ENCODE results near the gene ROR1.

ROR1 gene

DNA sequence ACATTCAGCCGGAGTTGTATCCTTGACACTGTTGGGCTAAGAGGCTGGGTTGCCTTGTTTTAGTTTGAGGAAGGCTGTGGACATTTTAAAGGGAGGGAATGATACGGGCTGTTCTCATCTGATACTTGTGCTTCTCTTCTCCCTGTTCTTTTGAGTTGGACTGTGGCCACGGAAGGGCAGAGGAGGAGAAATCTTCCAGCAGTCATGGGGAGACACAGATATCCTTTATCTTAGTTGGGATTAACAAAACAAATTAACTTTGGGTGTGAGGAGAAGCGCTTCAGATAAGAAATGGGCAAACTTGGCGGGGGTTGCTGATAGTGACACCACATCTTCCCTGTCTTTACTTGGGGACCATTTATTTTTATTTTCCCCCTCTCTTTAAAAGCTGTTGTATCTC, 138.8 kb downstream of the ROR1 start:
- DNase-seq: no peak
- in situ Hi-C loops (cut with HindIII; ENCODE audit: low pct_ligation_motif_present, low pct_unique_long_range_greater_than_20kb, low sequenced_read_pairs): no loop called here

DNA sequence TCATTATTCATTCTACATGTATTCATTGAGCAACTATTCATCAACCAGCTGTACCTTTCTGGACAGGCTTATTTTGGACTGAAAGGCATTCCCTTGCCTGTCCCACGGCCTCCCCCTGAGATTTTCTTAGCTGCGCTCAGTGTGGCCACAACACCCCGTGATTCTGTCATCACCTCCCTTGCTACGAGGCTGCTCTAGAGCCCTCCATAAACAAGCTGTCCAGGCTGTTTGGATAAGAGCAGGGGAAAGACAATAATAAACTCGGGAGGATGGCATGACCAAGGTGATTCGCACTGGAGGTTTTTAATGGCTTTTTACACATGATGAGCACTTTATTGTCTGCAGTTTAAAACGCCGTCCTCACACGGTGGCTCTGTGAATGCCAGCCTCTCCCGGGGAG, 139.7 kb downstream of the ROR1 start:
- in situ Hi-C loops (cut with HindIII; ENCODE audit: low pct_ligation_motif_present, low pct_unique_long_range_greater_than_20kb, low sequenced_read_pairs): no loop called here
- no peak for DNase-seq

DNA sequence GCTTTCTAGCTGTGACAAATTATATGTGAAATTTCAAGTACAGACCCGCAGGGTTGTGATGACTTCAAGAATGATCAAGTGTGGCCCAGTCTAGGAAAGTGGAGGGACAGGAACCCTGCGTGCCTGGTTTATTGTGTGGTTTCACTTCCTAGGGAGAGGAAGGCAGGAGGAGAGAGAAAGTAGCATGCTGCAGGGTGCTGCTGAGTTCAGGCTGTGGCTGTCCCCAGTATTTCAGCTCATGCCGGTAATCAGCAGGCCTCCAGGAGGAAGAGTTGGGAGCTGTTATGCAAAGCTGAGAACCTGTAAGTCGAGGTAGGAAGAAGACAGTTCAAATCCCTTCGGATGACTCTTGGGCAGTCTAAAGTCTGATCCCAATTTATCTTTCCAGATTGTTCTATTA, 140.4 kb downstream of the ROR1 start:
- in situ Hi-C loops (cut with HindIII; ENCODE audit: low pct_ligation_motif_present, low pct_unique_long_range_greater_than_20kb, low sequenced_read_pairs): no loop called here
- no peak for DNase-seq

DNA sequence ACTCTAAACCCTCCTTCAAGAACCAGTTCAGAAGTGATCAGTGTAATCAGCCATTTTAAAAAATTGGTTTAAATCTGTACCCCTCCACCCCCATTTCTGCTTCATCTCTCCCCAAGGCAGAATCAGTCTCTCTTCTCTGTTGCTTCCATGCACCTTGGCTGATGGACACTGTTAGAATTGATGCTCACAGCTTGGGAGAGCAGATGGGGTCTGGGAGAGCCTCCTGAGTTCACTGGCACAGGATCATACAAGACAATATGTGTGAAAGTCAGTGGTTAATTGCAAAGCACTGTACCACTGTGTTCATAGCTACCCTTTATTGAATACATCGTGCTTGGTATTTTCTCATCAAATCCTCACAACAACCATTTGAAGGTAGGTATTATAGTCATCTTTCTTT, 140.9 kb downstream of the ROR1 start:
- DNase-seq: no peak
- in situ Hi-C loops (cut with HindIII; ENCODE audit: low pct_ligation_motif_present, low pct_unique_long_range_greater_than_20kb, low sequenced_read_pairs): no loop called here

DNA sequence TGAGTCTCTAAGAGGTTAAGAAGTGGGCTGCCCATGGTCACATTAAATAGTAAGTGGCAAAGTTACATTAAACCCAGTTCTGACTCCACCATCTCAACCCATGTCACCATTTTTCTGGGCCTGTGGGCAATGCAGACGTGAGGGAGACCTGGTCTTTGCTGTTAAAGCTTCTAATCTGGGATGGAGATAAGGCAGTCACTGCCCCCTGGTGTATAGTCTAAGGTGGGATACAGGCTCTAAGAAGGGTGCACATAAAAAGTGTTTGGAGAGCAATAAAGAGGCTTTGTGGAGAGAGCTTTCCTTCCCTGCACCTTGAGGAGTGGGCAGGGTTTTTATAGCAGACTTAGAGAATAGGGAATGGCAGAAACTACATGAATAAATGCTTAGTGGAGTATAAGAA, 141.3 kb downstream of the ROR1 start:
- in situ Hi-C loops (cut with HindIII; ENCODE audit: low pct_ligation_motif_present, low pct_unique_long_range_greater_than_20kb, low sequenced_read_pairs): no loop called here

DNA sequence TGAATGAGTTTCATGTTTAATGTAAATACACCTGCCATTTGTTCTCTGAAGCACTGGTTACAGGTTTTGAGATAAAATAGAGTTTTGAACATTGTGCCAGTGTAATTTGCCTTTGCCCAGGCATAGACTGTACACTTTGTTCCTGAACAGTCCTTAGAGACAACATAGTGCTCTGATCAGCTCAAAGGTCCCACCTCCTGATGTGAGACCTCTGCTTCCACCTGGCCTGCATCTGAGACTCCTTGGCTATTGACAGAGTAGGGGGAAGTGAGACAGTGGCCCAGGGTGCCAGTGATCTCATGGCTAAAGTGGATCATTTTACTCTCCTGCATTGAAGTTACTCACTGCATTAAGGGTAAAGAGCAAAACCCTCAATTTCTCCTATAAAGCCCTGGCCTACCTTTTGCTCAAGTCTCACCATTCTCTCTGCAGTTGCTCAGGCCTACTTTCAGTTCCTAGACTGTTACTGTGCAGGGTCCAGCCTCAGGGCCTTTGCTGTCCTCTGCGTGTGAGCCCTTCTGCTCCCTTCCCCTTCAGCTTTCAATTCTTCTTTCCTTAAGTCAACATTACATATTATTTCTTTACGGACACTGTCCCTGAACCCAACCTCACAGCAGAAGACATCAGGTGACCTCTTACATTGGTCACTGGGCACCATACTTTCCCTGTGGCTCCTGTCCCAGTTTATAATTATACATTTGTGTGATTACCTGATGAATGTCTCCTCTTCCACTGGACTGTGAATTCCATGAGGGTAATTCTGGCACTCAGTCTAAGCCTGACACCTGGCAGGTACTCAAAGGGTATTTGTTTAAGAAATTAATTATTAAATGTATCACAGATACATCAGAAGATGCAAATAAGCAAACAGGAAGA, 142.9 kb downstream of the ROR1 start:
- in situ Hi-C loops (cut with HindIII; ENCODE audit: low pct_ligation_motif_present, low pct_unique_long_range_greater_than_20kb, low sequenced_read_pairs): no loop called here
- DNase-seq: no peak

More for the DNA sequence above, 141.3 kb downstream of the ROR1 start:
- DNase-seq: peak; percentile 52

DNA sequence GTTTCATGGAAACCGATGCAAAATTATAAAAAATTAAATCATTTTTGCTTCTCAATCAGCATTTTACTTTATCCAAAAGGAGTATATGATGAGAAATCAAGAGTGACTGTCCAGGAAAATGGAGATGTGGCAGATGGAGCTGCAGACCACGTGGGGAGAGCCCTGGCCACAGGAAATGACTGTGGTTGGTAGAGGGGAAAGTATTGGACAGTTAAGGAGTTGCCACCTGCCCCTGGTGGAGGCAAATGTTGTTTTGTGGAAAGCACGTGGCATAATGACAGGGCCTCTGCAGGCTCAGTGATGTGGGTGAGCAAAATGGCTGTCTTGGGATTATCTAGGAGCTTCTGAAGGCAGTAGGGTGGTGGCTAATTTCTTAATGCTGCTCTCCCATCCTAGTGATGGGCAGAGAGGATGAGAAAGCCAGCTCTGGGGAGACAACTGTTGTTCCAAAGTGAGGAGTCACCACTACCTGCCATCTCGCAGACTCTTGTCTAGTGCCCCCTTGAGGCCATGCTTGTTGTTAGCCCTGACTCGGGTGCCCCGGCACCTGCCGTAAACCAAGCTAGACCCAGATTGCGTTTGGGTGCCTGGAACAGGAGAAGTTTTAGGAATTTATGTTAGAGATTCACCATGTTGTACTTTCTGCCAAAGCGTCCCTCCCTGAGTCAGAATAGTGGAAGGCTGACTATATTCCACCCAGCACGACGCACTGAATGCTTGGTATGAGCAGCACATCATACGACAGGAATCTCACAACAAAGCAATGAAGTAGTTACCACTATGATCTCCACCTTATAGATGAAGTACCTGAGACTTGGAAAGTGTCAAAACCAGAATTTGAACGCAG, 144.0 kb downstream of the ROR1 start:
- DNase-seq: peak; percentile 38
- in situ Hi-C loops (cut with HindIII; ENCODE audit: low pct_ligation_motif_present, low pct_unique_long_range_greater_than_20kb, low sequenced_read_pairs): no loop called here

DNA sequence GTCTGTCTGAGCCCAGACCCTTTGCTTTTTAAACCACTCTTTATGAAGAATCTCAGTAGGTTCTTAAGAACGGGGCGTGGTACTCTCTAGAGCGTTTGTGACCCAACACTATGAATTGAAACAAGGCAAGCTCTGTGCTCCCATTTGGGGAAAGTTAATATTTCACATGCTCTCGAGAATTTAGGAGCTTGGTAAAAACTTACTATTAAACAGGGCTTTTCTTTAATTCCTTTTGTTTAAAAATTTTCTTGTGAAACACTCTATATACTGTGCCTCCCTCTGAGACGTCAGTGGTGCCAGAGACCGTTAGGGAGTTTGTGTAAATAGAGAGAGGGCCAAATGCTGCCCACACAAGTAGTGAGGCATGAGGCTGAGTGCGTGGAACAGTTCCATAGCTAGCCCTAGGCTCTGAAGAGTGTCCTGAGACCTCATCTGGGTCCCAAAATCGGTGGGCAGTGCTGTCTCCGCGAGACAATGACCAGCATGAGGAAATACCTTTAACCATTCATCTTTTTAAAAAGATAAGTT, 144.7 kb downstream of the ROR1 start:
- DNase-seq: no peak
- in situ Hi-C loops (cut with HindIII; ENCODE audit: low pct_ligation_motif_present, low pct_unique_long_range_greater_than_20kb, low sequenced_read_pairs): no loop called here

DNA sequence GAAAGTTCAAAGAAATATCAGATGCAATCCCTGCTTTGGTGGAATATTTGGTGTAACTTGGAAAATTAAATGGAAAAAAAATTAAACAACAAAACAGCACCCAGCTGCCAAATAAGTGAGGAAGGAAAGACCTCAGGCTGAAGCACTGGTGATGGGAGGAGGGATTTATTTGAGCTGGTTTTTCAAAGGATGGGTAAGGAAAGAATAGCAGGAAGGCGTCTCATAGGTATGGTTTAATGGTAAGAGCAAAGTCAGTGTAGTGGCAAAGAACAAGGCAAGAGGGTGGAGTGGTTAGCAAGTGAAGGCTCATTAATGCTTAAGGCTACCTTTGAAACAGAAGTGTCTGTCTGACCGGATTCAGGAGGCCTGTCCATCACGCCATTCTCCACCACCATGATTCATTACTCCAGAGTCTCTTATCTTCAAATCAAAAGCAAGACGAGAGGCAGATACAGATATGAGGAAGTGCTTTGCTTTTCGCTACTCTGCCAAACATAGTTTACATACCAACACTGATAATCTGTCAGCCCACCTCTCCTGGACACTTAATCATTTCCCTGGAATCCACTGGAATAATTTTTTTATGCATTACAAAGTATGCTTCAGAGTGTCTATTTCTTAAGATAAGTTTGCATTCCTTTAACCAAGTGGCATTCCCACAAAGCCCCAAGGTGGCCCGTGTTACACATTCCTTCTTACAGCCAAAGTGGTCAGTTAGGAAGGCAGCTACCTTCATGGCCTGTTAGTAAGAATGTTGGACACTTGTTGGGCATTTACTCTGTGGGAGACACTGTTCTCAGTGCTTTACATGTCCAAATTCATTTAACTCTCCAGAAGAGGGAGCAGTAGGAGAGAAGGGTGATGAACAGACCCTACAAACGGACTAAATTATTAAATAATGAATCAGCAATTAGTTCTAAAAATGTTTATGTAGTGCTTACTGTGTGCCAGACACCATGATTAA, 146.6 kb downstream of the ROR1 start:
- in situ Hi-C loops (cut with HindIII; ENCODE audit: low pct_ligation_motif_present, low pct_unique_long_range_greater_than_20kb, low sequenced_read_pairs): no loop called here
- peak; percentile 90 for DNase-seq

DNA sequence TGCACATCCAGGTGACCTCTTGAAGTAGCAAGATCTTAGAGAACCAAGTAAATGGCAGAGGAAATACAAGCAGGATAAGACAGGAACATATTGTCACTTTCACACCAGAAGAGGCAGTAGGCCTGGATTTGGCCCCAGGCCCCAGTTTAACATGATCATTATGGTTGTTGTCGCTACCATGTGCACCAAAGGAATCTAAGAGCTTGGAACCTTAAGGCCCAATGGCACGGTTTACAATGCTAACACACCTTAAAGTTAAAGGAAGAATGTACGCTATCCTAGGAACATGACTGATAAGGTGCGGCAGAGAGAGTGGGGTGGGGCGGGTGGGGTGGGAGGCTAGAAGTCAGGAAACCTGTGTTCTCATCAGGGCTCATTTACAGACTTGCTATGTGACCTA, 147.5 kb downstream of the ROR1 start:
- no peak for DNase-seq
- in situ Hi-C loops (cut with HindIII; ENCODE audit: low pct_ligation_motif_present, low pct_unique_long_range_greater_than_20kb, low sequenced_read_pairs): no loop called here

DNA sequence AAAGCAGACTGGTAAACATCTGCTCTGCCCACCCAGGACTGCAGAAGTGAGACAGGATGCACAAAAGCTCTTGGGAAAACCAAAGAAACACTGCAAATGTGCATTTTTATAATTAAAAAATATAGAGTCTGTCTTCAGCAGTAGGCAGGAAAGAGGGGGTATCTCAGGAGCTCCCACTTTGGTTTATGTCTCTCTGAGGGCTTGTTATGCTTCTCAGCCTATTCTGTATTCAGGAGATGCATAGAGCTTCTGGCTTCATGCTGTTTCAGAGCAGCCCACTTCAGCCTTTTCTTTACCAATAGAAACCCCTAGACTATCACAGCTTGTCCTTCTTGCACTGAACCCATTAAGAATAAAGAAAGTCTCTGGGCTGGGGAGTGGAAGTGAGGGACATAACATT, 148.0 kb downstream of the ROR1 start:
- no peak for DNase-seq
- in situ Hi-C loops (cut with HindIII; ENCODE audit: low pct_ligation_motif_present, low pct_unique_long_range_greater_than_20kb, low sequenced_read_pairs): no loop called here

DNA sequence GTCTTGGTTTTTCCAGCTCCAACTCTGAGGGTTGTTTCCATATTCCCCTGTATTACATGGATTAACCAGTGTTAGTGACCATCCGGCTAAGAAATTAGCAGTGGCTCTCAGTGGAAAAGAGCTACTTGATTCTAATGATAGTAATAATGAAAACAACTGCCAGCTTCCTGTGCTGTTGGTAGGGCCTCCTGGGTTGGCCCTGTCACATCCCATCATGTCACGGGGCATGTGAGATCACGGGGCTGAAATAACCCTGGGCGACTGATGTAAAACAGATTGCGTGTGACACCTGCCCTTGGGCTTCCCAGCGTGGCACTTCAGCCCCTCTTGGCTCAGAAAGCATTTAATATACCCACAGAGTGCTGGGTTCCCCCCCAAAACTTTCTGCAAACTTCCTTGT, 149.0 kb downstream of the ROR1 start:
- no peak for DNase-seq
- in situ Hi-C loops (cut with HindIII; ENCODE audit: low pct_ligation_motif_present, low pct_unique_long_range_greater_than_20kb, low sequenced_read_pairs): no loop called here

DNA sequence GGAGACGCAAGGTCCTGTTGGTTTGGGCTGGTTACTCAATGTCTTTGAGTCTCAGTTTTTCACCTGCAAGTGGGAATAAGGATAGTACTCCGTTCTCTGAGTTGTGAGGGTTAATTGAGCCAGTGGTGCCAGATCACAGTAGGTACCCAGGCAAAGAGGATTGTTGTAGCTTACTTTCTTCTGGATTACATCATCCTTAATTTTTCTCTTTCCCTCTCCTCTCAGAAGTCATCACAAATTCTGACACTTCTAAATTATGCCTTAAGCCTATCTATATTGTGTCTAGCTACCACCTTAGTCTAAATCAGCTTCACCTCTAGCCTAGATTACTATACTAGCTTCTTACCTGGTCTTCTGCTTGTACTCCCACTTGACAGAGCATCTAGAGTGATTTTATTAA, 149.5 kb downstream of the ROR1 start:
- no peak for DNase-seq
- in situ Hi-C loops (cut with HindIII; ENCODE audit: low pct_ligation_motif_present, low pct_unique_long_range_greater_than_20kb, low sequenced_read_pairs): no loop called here

DNA sequence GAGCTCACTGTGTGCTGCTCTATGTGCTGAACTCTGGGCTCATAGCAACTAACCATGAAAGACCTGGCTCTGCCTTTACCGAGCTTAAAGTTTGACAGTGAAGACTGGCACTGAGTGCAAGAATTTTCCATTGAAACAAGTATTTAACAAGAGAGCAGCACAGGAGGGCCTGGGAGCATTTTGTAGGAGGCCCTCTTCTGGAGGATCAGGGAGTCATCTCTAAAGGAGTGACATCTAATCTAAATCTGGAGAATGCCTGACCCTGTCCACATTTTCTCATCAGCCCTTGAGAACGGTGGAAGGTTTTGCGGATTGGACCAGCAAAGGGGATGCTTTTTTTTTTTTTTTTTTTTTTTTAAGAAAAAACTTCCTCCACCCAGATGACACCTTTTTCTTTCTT, 150.8 kb downstream of the ROR1 start:
- in situ Hi-C loops (cut with HindIII; ENCODE audit: low pct_ligation_motif_present, low pct_unique_long_range_greater_than_20kb, low sequenced_read_pairs): no loop called here
- no peak for DNase-seq

DNA sequence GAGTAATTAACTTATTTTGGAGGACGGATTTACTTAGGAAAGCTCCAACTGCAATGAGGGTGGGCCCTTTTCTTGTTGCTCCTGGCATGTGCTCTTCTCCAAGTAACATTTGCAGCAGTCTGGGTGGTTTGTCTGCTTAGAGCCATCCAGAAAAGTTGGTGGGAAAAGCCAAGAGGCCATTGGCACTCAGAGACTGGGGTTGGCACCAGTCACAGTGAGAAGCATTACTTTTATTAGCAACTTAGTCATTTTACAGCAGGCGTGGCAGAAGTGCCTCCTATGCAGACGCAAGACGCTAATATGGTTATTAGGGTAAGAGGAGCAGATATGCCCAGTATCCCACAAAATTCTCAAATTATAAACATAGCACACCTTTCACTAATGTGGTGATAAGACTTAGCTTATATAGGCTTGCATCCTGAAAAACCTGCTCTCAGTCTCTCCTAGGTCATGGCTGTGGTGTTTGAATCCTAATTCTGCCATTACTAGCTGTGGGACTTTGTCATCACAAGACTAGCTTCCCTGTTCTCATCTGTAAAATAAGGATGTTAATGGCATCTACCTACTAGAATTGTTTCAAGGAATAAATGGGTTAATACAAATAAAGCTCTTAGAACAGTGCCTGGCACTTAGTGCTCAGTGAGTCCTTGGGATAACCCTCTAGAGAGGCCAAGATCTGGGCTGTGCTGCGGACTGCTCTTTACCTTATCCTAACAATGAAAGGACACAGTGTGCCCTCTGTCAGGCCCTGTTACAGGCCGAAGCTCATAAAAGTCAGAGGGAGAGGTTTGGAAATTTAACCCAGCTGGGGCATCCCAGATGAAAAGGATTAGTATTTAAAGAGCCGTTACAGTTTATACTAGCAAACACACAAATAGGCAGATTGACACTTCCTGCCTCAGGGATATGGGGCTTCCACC, 154.6 kb downstream of the ROR1 start:
- DNase-seq: no peak
- in situ Hi-C loops (cut with HindIII; ENCODE audit: low pct_ligation_motif_present, low pct_unique_long_range_greater_than_20kb, low sequenced_read_pairs): no loop called here

DNA sequence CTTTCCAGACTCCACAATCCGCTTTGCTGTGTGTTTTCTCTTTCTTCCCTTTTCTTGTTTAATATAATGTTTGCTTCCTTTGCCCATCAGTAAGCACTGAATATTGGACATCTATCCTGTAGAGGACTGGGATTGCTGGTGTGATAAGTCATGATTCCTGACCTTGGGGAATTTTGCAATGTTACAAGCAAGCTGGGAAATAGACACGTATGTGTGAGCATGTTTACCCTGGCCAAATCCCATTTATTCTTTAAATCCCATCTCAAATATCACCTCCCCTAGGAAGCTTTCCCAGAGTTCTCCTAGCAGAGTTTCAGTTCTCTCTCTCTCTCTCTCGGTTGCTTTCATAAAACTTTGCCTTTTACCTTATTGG, 155.3 kb downstream of the ROR1 start:
- in situ Hi-C loops (cut with HindIII; ENCODE audit: low pct_ligation_motif_present, low pct_unique_long_range_greater_than_20kb, low sequenced_read_pairs): no loop called here
- DNase-seq: no peak

DNA sequence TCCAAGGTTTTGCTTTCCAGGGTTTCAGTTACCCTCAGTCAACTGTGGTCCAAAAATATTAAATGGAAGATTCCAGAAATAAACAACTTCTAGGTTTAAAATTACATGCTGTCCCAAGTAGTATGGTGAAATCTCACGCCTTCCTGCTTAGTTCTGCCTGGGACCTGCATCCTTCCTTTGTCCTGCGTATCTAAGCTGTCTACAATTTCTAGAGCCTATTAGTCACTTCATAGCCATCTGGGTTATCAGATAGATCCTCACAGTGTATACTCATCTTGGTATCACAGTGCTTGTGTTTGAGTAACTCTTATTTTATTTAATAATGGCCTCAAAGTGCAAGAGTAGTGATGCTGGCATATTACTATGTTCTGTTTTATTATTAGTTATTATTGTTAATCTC, 157.7 kb downstream of the ROR1 start:
- no peak for DNase-seq
- in situ Hi-C loops (cut with HindIII; ENCODE audit: low pct_ligation_motif_present, low pct_unique_long_range_greater_than_20kb, low sequenced_read_pairs): no loop called here

DNA sequence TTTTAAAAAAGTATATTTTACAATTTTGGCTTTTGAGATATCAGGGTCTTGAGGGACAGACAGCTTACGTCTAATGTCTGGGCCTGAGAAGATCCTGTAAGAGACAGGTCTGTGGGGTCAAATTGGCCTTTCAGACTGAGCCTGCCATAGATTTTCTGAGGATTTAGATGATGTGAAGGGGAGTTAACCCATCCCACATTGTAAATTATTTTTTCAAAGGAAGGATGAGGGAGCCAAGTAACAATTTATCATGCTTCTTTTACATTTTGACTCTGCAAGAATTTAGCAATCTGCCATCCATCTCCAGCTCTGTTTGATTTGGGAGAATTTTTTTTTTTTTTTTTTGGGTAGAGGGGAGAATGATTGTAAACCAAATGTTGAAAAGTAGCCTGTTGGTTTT, 160.9 kb downstream of the ROR1 start:
- in situ Hi-C loops (cut with HindIII; ENCODE audit: low pct_ligation_motif_present, low pct_unique_long_range_greater_than_20kb, low sequenced_read_pairs): no loop called here
- DNase-seq: no peak

Data from ACHN (cell line).